Measurements from ENCODE around the gene CEP43. TPM values are rescaled to one million over a fixed set of nuclear protein-coding genes. Genes with fewer than 3 reads are reported as not detected.

Gene CEP43
- polyA plus RNA-seq, 3 donors: 5.0 to 9.2 (median 6.2) TPM

DNA sequence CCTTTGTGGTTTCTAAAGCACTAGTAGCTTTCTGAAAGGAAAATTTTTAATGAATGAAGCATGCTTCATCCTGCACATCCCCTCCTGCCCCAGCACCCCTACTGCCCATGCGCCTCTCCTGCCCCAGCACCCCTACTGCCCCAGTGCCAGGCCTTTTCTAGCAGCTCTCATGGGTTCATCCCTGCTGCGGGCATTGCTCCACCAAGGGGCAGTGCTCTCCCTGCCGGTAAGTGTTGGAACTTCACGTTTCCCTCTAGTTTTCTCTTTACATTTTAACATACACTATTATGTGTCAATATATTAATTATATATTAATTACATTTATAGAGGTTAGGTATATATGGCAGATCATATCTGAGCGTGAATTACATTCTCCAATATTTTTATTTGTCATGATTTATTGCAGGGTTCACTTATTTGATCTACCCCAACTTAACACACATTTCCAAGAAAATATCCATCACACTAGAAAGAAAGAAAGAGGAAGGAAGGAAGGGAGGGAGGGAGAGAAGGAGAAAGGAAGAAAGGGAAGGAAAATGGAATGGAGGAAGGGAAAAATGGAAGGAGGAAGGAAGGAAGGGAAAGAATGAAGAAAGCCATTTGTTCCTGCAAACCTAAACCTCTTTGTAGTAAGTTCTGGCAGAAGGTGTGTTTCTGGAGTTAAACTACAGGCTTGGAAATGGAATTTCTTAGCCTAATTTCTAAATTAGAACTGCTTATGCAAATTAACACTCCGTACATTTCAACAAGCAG is 46.8 kb downstream of the CEP43 start:
- no peak overlapping the region for H3K27ac ChIP-seq (ENCODE audit: low read depth, low read length)
- WGBS, 3 donors: 82 to 89% (median 86%) methylated on average over 6 of the region's 6 CpGs

DNA sequence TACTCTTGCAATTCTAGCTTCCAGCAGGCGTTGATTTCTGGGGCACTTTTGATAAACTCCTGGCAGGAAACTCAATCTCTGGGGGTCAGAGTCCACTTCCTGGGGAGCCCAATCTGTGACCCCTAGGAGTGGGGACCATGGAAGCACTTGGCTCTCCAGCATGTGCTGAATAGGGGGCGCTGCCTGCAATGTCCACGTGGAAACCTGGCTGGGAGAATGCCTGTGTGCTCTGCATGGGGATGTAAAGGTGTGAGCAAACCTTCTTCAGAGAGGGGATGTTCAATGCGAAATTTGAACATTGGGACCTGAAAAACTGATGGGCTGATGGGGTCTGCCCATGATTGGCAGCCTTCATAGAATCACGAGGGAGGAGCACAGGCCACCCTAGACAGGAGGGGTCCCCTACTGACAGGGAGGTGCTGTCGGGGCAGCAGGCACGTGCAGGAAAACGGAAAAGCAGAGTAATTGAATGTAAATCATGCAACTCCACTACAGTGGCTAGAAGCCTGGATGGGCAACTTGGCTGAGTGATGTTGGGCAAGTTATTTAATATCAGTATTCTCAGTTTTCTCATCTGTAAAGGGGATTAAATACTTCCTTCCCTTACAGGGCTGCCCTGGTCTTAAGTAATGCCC is 47.8 kb downstream of the CEP43 start:
- 69 to 81% (median 73%) methylated on average over 8 of the region's 8 CpGs for WGBS, 3 donors

GRCh38 chr6:167047554-167047953 is 48.4 kb downstream of the CEP43 start:
- no peak overlapping the region for H3K27ac ChIP-seq (ENCODE audit: low read depth, low read length)
- WGBS, 3 donors: 51 to 88% (median 58%) methylated on average over 10 of the region's 10 CpGs

More for the DNA sequence above, 47.8 kb downstream of the CEP43 start:
- H3K27ac ChIP-seq (ENCODE audit: low read depth, low read length): no peak overlapping the region

Other genes with a start within 250 kb of the CEP43 start
- 10 to 100 TPM; 20.5 to 36.9 (median 34.4) TPM for gene RNASET2, start 42.8 kb upstream of the CEP43 start, polyA plus RNA-seq
- under 1 TPM; 0.05 to 0.11 (median 0.09) TPM for gene CCR6, start 123.7 kb downstream of the CEP43 start, polyA plus RNA-seq
- not detected for gene GPR31, start 158.6 kb downstream of the CEP43 start, polyA plus RNA-seq